H1 (cell line): ENCODE measurements around the gene SLC35F3. TPM values are rescaled to one million over a fixed set of nuclear protein-coding genes. Genes with fewer than 3 reads are reported as not detected.

Source experiments
- CTCF ChIA-PET: fragments of 300-600 bp; sonication (Branson Sonifier 250); formaldehyde crosslinking; loops from one replicate; lab custom pipeline; 2021; ENCODE audit not compliant: partially characterized antibody; lab: Charles Lee
- POLR2A ChIA-PET: fragments of 300-600 bp; sonication (Branson Sonifier 250); formaldehyde crosslinking; loops from one replicate; lab custom pipeline; 2021; ENCODE audit warnings: inconsistent platforms; ENCODE audit not compliant: partially characterized antibody; lab: Charles Lee
- DNase-seq, 2 experiments: peaks; one replicate each; pipeline versions ENCODE4 v3.0.0 to v3.0.0-alpha.2; 2010 to 2022; ENCODE audit warnings: low spot score in 2 of 2, low read depth in 1 of 2, mixed read lengths in 1 of 2
- FAIRE-seq: peaks from 2 replicates; lab custom pipeline; 2011; peaks lifted over from hg19 to GRCh38; lab: Jason Lieb, UNC
- H2AFZ ChIP-seq: 2 replicates; pipeline ENCODE4 v1.8.1; 2012; ENCODE audit warnings: low read length, inconsistent platforms
- H2AK5ac ChIP-seq: 2 replicates; pipeline ENCODE4 v1.6.1; 2013; ENCODE audit warnings: low read depth, low read length
- H2BK120ac ChIP-seq: replicated peaks from 2 replicates; pipeline ENCODE3; 2013; ENCODE audit warnings: low read depth, low read length, inconsistent platforms
- H2BK12ac ChIP-seq: 2 replicates; pipeline ENCODE4 v1.6.1; 2013; ENCODE audit warnings: low read depth, low read length
- H2BK15ac ChIP-seq: 2 replicates; pipeline ENCODE4 v1.6.1; 2013; ENCODE audit warnings: low read length
- H2BK20ac ChIP-seq: 2 replicates; pipeline ENCODE4 v1.6.1; 2013; ENCODE audit warnings: low read length
- H2BK5ac ChIP-seq: 2 replicates; pipeline ENCODE4 v1.6.1; 2013; ENCODE audit warnings: low read depth, low read length
- H3K14ac ChIP-seq: 2 replicates; pipeline ENCODE4 v1.6.1; 2013; ENCODE audit warnings: inconsistent platforms; ENCODE audit not compliant: insufficient read length
- H3K18ac ChIP-seq: 2 replicates; pipeline ENCODE4 v1.6.1; 2013; ENCODE audit warnings: low read length; ENCODE audit errors: extremely low read depth
- H3K23ac ChIP-seq: 2 replicates; pipeline ENCODE4 v1.6.1; 2013; ENCODE audit warnings: inconsistent platforms; ENCODE audit not compliant: insufficient read length
- H3K23me2 ChIP-seq: 2 replicates; pipeline ENCODE4 v1.6.1; 2013; ENCODE audit warnings: low read depth, low read length
- H3K27ac ChIP-seq: 2 replicates; pipeline ENCODE4 v1.6.1; 2011; ENCODE audit warnings: low read depth, low read length, inconsistent platforms
- H3K27me3 ChIP-seq, 4 experiments: replicated peaks in 1 of 4; 1 replicate in 1 of 4; 2 replicates in 3 of 4; pipeline versions ENCODE4 v1.6.1 to v1.8.1; 2011 to 2013; ENCODE audit warnings: low read length in 3 of 4, mild to moderate bottlenecking in 3 of 4, inconsistent platforms in 2 of 4, mixed read lengths in 2 of 4, moderate library complexity in 1 of 4; ENCODE audit not compliant: control insufficient read depth in 3 of 4, insufficient read depth in 3 of 4; ENCODE audit errors: extremely low read depth in 1 of 4
- H3K36me3 ChIP-seq, 4 experiments: 2 replicates each; pipeline versions ENCODE4 v1.6.1 to v1.8.1; 2011 to 2013; ENCODE audit warnings: mild to moderate bottlenecking in 4 of 4, low read length in 3 of 4, moderate library complexity in 2 of 4, control low read depth in 1 of 4, inconsistent platforms in 1 of 4; ENCODE audit not compliant: insufficient read depth in 4 of 4, control insufficient read depth in 2 of 4
- H3K4ac ChIP-seq: replicated peaks from 2 replicates; pipeline ENCODE3; 2013; ENCODE audit warnings: low read length, low read depth, mixed read lengths, inconsistent platforms; ENCODE audit not compliant: insufficient read length
- H3K4me1 ChIP-seq, 4 experiments: replicated peaks in 1 of 4; 1 replicate in 1 of 4; 2 replicates in 3 of 4; pipeline versions ENCODE4 v1.6.1 to v1.8.1; 2011 to 2013; ENCODE audit warnings: low read length in 3 of 4, inconsistent platforms in 2 of 4, mixed read lengths in 1 of 4; ENCODE audit not compliant: insufficient read depth in 4 of 4, control insufficient read depth in 3 of 4
- H3K4me2 ChIP-seq, 2 experiments: 2 replicates each; pipeline versions ENCODE4 v1.6.1 to v1.8.1; 2011 to 2013; ENCODE audit warnings: low read depth in 2 of 2, low read length in 2 of 2, control low read depth in 1 of 2, inconsistent platforms in 1 of 2, mild to moderate bottlenecking in 1 of 2; ENCODE audit not compliant: insufficient read depth in 1 of 2
- H3K4me3 ChIP-seq, 4 experiments: fragments of 200-600, 300-600 bp in 1 of 4; sonication (generic), shearing (Covaris generic), sonication (Bioruptor Twin) in 1 of 4; 2 replicates each; pipeline versions ENCODE4 v1.5.1 to v1.8.1; 2011 to 2016; ENCODE audit warnings: low read length in 4 of 4, low read depth in 3 of 4, control low read depth in 2 of 4, inconsistent platforms in 2 of 4, mild to moderate bottlenecking in 2 of 4, mixed read lengths in 1 of 4, moderate library complexity in 1 of 4; ENCODE audit not compliant: insufficient read depth in 2 of 4; ENCODE audit errors: extremely low read depth in 1 of 4
- H3K56ac ChIP-seq: replicated peaks from 2 replicates; pipeline ENCODE3; 2013; ENCODE audit warnings: low read depth, mild to moderate bottlenecking, mixed read lengths, low read length, inconsistent platforms; ENCODE audit not compliant: insufficient read length
- H3K79me1 ChIP-seq: 2 replicates; pipeline ENCODE4 v1.6.1; 2013; ENCODE audit warnings: low read depth, low read length, control low read depth
- H3K79me2 ChIP-seq, 2 experiments: 2 replicates each; pipeline versions ENCODE4 v1.6.1 to v1.8.1; 2012 to 2013; ENCODE audit warnings: low read length in 2 of 2, mild to moderate bottlenecking in 2 of 2, inconsistent platforms in 1 of 2; ENCODE audit not compliant: insufficient read depth in 2 of 2, control insufficient read depth in 1 of 2
- H3K9ac ChIP-seq, 4 experiments: replicated peaks in 1 of 4; 1 replicate in 1 of 4; 2 replicates in 3 of 4; pipeline versions ENCODE4 v1.6.1 to v1.8.1; 2011 to 2013; ENCODE audit warnings: low read depth in 3 of 4, low read length in 3 of 4, control low read depth in 2 of 4, mild to moderate bottlenecking in 2 of 4, moderate library complexity in 2 of 4, inconsistent platforms in 1 of 4; ENCODE audit errors: extremely low read depth in 1 of 4
- H3K9me3 ChIP-seq, 2 experiments: 2 replicates each; pipeline versions ENCODE4 v1.6.1 to v1.8.1; 2012 to 2013; ENCODE audit warnings: mild to moderate bottlenecking in 2 of 2, moderate library complexity in 2 of 2, control low read depth in 1 of 2, inconsistent platforms in 1 of 2, low read depth in 1 of 2, low read length in 1 of 2, mixed read lengths in 1 of 2; ENCODE audit not compliant: insufficient read depth in 2 of 2
- H4K20me1 ChIP-seq, 2 experiments: replicated peaks in 1 of 2; 2 replicates each; pipeline versions ENCODE3 to v1.8.1; 2011 to 2013; ENCODE audit warnings: inconsistent platforms in 2 of 2, low read length in 2 of 2, mild to moderate bottlenecking in 1 of 2; ENCODE audit not compliant: insufficient read depth in 2 of 2, control insufficient read depth in 1 of 2
- H4K5ac ChIP-seq: 2 replicates; pipeline ENCODE4 v1.6.1; 2013; ENCODE audit warnings: low read length, low read depth, mixed read lengths, inconsistent platforms; ENCODE audit not compliant: insufficient read length
- H4K8ac ChIP-seq: 2 replicates; pipeline ENCODE4 v1.8.0; 2013; ENCODE audit warnings: mild to moderate bottlenecking, moderate library complexity, low read length, inconsistent platforms; ENCODE audit not compliant: insufficient read depth; ENCODE audit errors: extremely low read depth
- H4K91ac ChIP-seq: replicated peaks from 2 replicates; pipeline ENCODE3; 2013; ENCODE audit warnings: low read length, mixed read lengths, inconsistent platforms; ENCODE audit not compliant: insufficient read length
- FOSL1 ChIP-seq: IDR thresholded peaks from 2 replicates; pipeline ENCODE4 v1.6.1; 2011; ENCODE audit warnings: mild to moderate bottlenecking, low read depth, low read length, moderate library complexity; ENCODE audit not compliant: insufficient read depth
- GTF2F1 ChIP-seq: IDR thresholded peaks from 2 replicates; pipeline ENCODE4 v1.6.1; 2012; ENCODE audit warnings: low read depth, low read length, improper control_type of control experiment, borderline replicate concordance
- HDAC2 ChIP-seq, 2 experiments: fragments of 300-600 bp in 1 of 2; sonication (generic) in 1 of 2; IDR thresholded peaks; 2 replicates each; pipeline ENCODE4 v1.6.1; 2011 to 2012; ENCODE audit warnings: low read depth in 2 of 2, low read length in 2 of 2, mild to moderate bottlenecking in 2 of 2, moderate library complexity in 2 of 2, borderline replicate concordance in 1 of 2, inconsistent platforms in 1 of 2
- MAX ChIP-seq: IDR thresholded peaks from 2 replicates; pipeline ENCODE4 v1.6.1; 2012; ENCODE audit warnings: inconsistent platforms
- POU5F1 ChIP-seq: IDR thresholded peaks from 2 replicates; pipeline ENCODE4 v1.6.1; 2011; ENCODE audit warnings: low read depth, mild to moderate bottlenecking, low read length, moderate library complexity
- RFX5 ChIP-seq: IDR thresholded peaks from 2 replicates; pipeline ENCODE4 v1.6.1; 2011; ENCODE audit warnings: low read depth, low read length, improper control_type of control experiment, borderline replicate concordance
- SAP30 ChIP-seq: fragments of 300-600 bp; sonication (generic); IDR thresholded peaks from 2 replicates; pipeline ENCODE4 v1.7.1; 2012; ENCODE audit warnings: low read length, moderate library complexity, mild to moderate bottlenecking, inconsistent platforms; ENCODE audit not compliant: insufficient read depth, insufficient replicate concordance
- SP1 ChIP-seq: IDR thresholded peaks from 2 replicates; pipeline ENCODE4 v1.6.1; 2011; ENCODE audit warnings: low read depth, low read length
- TEAD4 ChIP-seq: IDR thresholded peaks from 2 replicates; pipeline ENCODE4 v1.6.1; 2012; ENCODE audit warnings: low read depth, low read length, inconsistent platforms, mixed read lengths
- WGBS, 2 experiments: shearing (Covaris generic) in 1 of 2; methylation state at CpG; one replicate each; pipeline versions ENCODE4 v1.1.6 to v1.1.7; 2013 to 2015; ENCODE audit warnings: low lambda C conversion rate in 2 of 2, mixed read lengths in 2 of 2, inconsistent platforms in 1 of 2, low coverage in 1 of 2, missing lambda C conversion rate in 1 of 2; ENCODE audit not compliant: insufficient replicate concordance in 2 of 2, insufficient coverage in 1 of 2, insufficient read length in 1 of 2; ENCODE audit errors: extremely low coverage in 1 of 2, missing lambda C conversion rate in 1 of 2; 5-methylcytosine and 5-hydroxymethylcytosine counted together
- polyA plus RNA-seq, 7 experiments: library from polyadenylated mRNA; depleted of rRNA in 3 of 7; stranded (reverse) in 5 of 7; unstranded in 2 of 7; fragments of >200 nt in 5 of 7; fragments of 200-250 nt in 2 of 7; gene quantifications; 1 replicate in 5 of 7; 2 replicates in 1 of 7; 4 replicates in 1 of 7; pipeline versions ENCODE4 v1.2.1 to v1.2.3, GENCODE V29; 2011 to 2013; ENCODE audit warnings: missing spikeins in 2 of 7, mixed read lengths in 2 of 7
- total RNA-seq: library from RNA; stranded (reverse); fragmentation: NEBNext Ultra II Directional; extraction: Animal tissue kit (Norgen Biotek cat#: 25700); gene quantifications from 2 replicates; pipeline ENCODE4 v1.2.1, GENCODE V29; 2021

Gene SLC35F3
- total and polyA plus RNA-seq, 2 of the 8 experiments (the other 6 are each of a cell fraction or from before 2014, with no cell fraction given) = 0.78 to 1.2 TPM

- Histone ChIP-seq H3K23me2 (no peaks in the 10 kb centered on the region), H3K56ac (no peak overlapping the region), H4K91ac (no peak overlapping the region), H2BK20ac (no peak overlapping the region), H3K36me3 (no peaks in the 10 kb centered on the region), H3K18ac (no peak overlapping the region), H3K4me3 (no peak overlapping the region), H2BK120ac (no peak overlapping the region), H3K27me3 (no peaks in the 10 kb centered on the region), H4K20me1 (no peaks in the 10 kb centered on the region), H3K14ac (no peak overlapping the region), H4K5ac (no peak overlapping the region), H3K79me1 (no peaks in the 10 kb centered on the region), H2BK5ac (no peak overlapping the region), H3K79me2 (no peaks in the 10 kb centered on the region), H3K4ac (no peak overlapping the region), H2AFZ (no peak overlapping the region), H3K9me3 (no peaks in the 10 kb centered on the region), H3K23ac (no peak overlapping the region), H2AK5ac (no peak overlapping the region), H4K8ac (no peak overlapping the region), H3K4me2 (no peak overlapping the region), H3K4me1 (peaks cover 0 to 3% (median 0%) of the 10 kb centered on the region in 4 experiments; a peak in 1 of 7 replicates), H3K9ac (no peak overlapping the region), H3K27ac (no peak overlapping the region), H2BK15ac (no peak overlapping the region), H2BK12ac (no peak overlapping the region)
- CTCF ChIA-PET = interaction anchor here (5.6 kb wide), 1 partner anchor 11 kb away, joined by 79 read pairs; no protein-coding TSS in a partner anchor
- POLR2A ChIA-PET = no interaction called here
- DNase-seq = no peak
- WGBS, 2 experiments = 77% methylated on average over 1 of the region's 1 CpG; no CpG with 5 or more reads in 1 of the 2 experiments
- no peak for FAIRE-seq
- TF ChIP-seq HDAC2 (IDR thresholded peaks at IDR 0.05; ENCODE audit: borderline replicate concordance in 1 of 2, low read depth in 2 of 2, low read length in 2 of 2) (no peak), MAX (no peak), SAP30 (no peak), GTF2F1 (no peak), SP1 (no peak), RFX5 (no peak), TEAD4 (no peak), POU5F1 (no peak), FOSL1 (no peak)
These were observed 393.2 kb downstream of the SLC35F3 start for GRCh38 chr1:234297668-234298067.
